ENCODE data around the gene ARID1B.

Gene ARID1B

GRCh38 chr6:157213907-157214565, 436.9 kb downstream of the ARID1B start:
- DNase-seq (ENCODE audit: low spot score) = no peak

GRCh38 chr6:157215717-157216116, 438.5 kb downstream of the ARID1B start:
- no peak for DNase-seq (ENCODE audit: low spot score)

GRCh38 chr6:157216570-157216969, 439.4 kb downstream of the ARID1B start:
- no peak for DNase-seq (ENCODE audit: low spot score)

GRCh38 chr6:157217198-157217893, 440.2 kb downstream of the ARID1B start:
- no peak for DNase-seq (ENCODE audit: low spot score)

- DNase-seq (ENCODE audit: low spot score) = no peak
Observed at GRCh38 chr6:157217894-157218370, 440.8 kb downstream of the ARID1B start.

GRCh38 chr6:157218371-157219198, 441.4 kb downstream of the ARID1B start:
- DNase-seq (ENCODE audit: low spot score) = no peak

GRCh38 chr6:157219201-157220200, 442.3 kb downstream of the ARID1B start:
- no peak for DNase-seq (ENCODE audit: low spot score)

GRCh38 chr6:157220485-157220884, 443.3 kb downstream of the ARID1B start:
- DNase-seq (ENCODE audit: low spot score) = no peak

- DNase-seq (ENCODE audit: low spot score) = peak; percentile 83
Observed at GRCh38 chr6:157221049-157221816, 444.1 kb downstream of the ARID1B start.

GRCh38 chr6:157221817-157222175, 444.6 kb downstream of the ARID1B start:
- no peak for DNase-seq (ENCODE audit: low spot score)

GRCh38 chr6:157222201-157222981, 445.2 kb downstream of the ARID1B start:
- DNase-seq (ENCODE audit: low spot score) = no peak

GRCh38 chr6:157223021-157223430, 445.8 kb downstream of the ARID1B start:
- no peak for DNase-seq (ENCODE audit: low spot score)

GRCh38 chr6:157223511-157223910, 446.3 kb downstream of the ARID1B start:
- DNase-seq (ENCODE audit: low spot score) = no peak

- DNase-seq (ENCODE audit: low spot score) = no peak
Observed at GRCh38 chr6:157224178-157224950, 447.2 kb downstream of the ARID1B start.

- no peak for DNase-seq (ENCODE audit: low spot score)
Observed at GRCh38 chr6:157224951-157225574, 447.9 kb downstream of the ARID1B start.

- DNase-seq (ENCODE audit: low spot score) = no peak
Observed at GRCh38 chr6:157225575-157225995, 448.4 kb downstream of the ARID1B start.

GRCh38 chr6:157226026-157226625, 448.9 kb downstream of the ARID1B start:
- no peak for DNase-seq (ENCODE audit: low spot score)

- no peak for DNase-seq (ENCODE audit: low spot score)
Observed at GRCh38 chr6:157226761-157227160, 449.6 kb downstream of the ARID1B start.
